ENCODE results near the gene ADISSP.

DNA sequence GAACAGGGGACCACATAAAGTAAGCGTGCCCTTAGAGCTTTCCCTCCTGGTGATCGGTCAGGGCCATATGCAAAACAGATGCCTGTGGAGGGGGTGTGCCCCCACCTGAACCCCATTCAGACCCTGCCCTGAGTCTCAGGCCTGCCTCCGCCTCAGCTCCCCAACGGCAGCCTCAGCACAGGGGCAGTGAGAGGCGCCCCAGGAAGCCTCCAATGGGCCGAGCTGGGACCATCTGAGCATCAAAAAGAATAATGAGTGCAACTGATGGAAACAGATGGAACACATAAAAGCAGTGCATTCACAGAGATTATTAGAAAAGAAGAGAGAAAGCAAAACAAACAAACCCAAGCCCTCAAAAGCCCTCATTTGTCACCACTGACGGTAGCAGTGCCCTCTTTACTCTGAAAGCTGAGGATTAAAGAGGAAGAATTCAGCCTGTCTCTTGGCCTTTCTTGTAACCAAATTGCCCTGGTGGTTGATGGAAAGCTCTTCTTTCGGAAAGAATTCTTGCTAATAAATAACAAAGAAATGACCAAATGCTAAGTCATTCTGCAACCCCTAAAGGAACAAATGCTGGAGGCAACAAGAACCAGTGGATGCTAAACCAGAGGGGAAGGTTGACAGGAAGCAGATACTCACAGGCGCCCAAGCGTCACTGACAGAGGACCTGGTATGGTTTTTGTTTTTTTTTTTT is 6.8 kb downstream of the ADISSP start:
- TF ChIP-seq, protein P1, sequence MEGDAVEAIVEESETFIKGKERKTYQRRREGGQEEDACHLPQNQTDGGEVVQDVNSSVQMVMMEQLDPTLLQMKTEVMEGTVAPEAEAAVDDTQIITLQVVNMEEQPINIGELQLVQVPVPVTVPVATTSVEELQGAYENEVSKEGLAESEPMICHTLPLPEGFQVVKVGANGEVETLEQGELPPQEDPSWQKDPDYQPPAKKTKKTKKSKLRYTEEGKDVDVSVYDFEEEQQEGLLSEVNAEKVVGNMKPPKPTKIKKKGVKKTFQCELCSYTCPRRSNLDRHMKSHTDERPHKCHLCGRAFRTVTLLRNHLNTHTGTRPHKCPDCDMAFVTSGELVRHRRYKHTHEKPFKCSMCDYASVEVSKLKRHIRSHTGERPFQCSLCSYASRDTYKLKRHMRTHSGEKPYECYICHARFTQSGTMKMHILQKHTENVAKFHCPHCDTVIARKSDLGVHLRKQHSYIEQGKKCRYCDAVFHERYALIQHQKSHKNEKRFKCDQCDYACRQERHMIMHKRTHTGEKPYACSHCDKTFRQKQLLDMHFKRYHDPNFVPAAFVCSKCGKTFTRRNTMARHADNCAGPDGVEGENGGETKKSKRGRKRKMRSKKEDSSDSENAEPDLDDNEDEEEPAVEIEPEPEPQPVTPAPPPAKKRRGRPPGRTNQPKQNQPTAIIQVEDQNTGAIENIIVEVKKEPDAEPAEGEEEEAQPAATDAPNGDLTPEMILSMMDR (IDR thresholded peaks at IDR 0.05): no peak
- no peak for TF ChIP-seq POLR2A (IDR thresholded peaks at IDR 0.05)

Measured in heart left ventricle (tissue), 13 donors.